ENCODE data around the gene RNF223. TPM values are rescaled to one million over a fixed set of nuclear protein-coding genes. Genes with fewer than 3 reads are reported as not detected.

The RNF223 gene
- polyA plus RNA-seq, 2 of the 4 experiments (the other 2 are of a cell fraction) = 0.08 TPM; not detected in 1

DNA sequence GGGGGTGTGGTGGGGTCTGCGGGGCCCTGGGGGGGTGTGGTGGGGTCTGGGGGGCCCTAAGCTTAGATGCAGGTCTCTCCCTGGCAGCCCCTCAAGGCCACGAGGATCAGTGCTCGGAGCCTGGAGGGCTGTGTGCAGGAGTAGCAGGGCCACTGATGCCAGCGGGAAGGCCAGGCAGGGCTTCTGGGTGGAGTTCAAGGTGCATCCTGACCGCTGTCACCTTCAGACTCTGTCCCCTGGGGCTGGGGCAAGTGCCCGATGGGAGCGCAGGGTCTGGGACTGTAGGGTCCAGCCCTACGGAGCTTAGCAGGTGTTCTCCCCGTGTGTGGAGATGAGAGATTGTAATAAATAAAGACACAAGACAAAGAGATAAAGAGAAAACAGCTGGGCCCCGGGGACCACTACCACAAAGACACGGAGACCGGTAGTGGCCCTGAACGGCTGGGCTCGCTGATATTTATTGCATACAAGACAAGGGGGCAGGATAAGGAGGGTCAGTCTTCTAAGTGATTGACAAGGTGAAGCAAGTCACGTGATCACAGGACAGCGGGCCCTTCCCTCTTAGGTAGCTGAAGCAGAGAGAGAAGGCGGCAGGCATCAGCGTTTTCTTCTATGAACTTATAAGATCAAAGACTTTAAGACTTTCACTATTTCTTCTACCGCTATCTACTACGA is 8.7 kb downstream of the RNF223 start (continued):
- TF ChIP-seq TFCP2L1 (CRISPR knock-in tag; IDR thresholded peaks at IDR 0.05) (no peak), NR3C1 (IDR thresholded peaks at IDR 0.05) (no peak), HDAC2 (IDR thresholded peaks at IDR 0.05) (no peak)

DNA sequence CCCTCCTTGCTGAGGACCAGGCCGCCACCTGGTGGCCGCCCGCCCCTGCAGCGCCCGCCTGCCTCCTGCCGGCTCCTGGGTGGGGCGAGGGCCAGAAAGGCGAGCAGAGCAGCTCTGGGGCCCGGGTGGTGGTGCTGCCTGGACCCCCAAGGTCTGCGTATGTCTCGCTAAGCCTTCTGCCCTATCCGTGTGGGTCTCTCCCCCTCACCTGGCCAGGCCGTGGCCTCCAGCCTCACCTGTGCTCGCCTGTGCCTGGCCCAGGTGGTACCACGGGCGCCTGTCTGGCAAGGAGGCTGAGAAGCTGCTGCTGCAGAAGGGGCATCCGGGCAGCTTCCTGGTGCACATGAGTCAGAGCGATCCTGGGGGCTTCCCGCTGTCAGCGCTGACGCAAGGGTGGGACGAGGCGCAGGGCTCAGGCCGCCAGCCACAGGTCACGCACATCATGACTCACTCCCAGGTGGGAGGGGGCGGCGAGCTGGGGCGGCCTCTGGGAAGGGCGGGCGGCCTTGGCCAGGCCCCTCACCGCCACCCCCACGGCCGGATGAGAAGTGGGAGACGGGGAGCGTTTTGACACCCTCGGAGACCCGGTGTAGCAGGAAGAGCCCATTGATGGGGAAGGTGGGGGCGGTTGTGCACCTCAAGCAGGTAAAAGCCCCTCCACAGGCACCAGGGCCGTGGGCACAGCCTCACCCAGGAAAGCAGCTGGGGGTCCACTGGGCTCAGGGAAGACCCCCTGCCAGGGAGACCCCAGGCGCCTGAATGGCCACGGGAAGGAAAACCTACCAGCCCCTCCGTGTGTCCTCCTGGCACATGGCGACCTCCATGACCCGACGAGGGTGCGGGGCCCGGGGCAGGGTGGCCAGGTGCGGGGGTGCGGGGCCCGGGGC is 9.9 kb downstream of the RNF223 start:
- H3K9me3 ChIP-seq = no peaks in the 10 kb centered on the region
- CTCF ChIA-PET = interaction anchor here (0.8 to 8.8 kb wide), 28 partner anchors 8 to 235 kb away, joined by 3 to 126 read pairs (median 5); partner anchors contain the start of genes AGRN, HES4, ISG15 and PERM1
- H3K27ac ChIP-seq = peak overlapping the region; percentile 76 to 88
- WGBS (ENCODE audit: missing lambda C conversion rate) = 31% methylated on average over 3 of the region's 50 CpGs
- peaks cover 36% of the 10 kb centered on the region for H3K4me1 ChIP-seq
- peak; percentile 58 to 82 for ATAC-seq
- peak; percentile 67 to 78 for DNase-seq (ENCODE audit: low read depth in 1 of 2, low spot score in 1 of 2)
- no peak for FAIRE-seq
- POLR2A ChIA-PET = interaction anchor here (0.6 to 1.0 kb wide), 4 partner anchors 15 to 160 kb away, joined by 3 to 5 read pairs (median 4); partner anchors contain the start of gene AGRN
- H3K4me3 ChIP-seq = peak overlapping the region; percentile 32; the same call in 2 of the 3 replicates
- H3K4me2 ChIP-seq = peak overlapping the region; percentile 95
- TF ChIP-seq, protein P1, sequence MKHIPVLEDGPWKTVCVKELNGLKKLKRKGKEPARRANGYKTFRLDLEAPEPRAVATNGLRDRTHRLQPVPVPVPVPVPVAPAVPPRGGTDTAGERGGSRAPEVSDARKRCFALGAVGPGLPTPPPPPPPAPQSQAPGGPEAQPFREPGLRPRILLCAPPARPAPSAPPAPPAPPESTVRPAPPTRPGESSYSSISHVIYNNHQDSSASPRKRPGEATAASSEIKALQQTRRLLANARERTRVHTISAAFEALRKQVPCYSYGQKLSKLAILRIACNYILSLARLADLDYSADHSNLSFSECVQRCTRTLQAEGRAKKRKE (CRISPR knock-in tag; IDR thresholded peaks at IDR 0.05; ENCODE audit: low read depth) = no peak
- TF ChIP-seq FOSL2 (IDR thresholded peaks at IDR 0.05) (peak; percentile 41; the same call in 1 of the 2 replicates), FOSL2 (CRISPR knock-in tag; IDR thresholded peaks at IDR 0.05) (peak; percentile 91), HDAC2 (IDR thresholded peaks at IDR 0.05) (no peak), HOXA7 (CRISPR knock-in tag; IDR thresholded peaks at IDR 0.05) (no peak), ZNF302 (CRISPR knock-in tag; IDR thresholded peaks at IDR 0.05) (no peak), RCOR1 (IDR thresholded peaks at IDR 0.05; ENCODE audit: low read depth, low read length) (no peak), JUN (IDR thresholded peaks at IDR 0.05) (peak in 1 of 2 experiments; percentile 37; a peak in 1 of 5 replicates), RAD21 (conservative IDR thresholded peaks at IDR 0.05 in 1 of 2, IDR thresholded peaks at IDR 0.05 in 1 of 2) (peak; percentile 68 to 81), CEBPB (IDR thresholded peaks at IDR 0.05) (peak in 1 of 2 experiments; percentile 17; a peak in 1 of 4 replicates), ESRRA (IDR thresholded peaks at IDR 0.05; ENCODE audit: borderline replicate concordance, low read length) (no peak), JUNB (IDR thresholded peaks at IDR 0.05) (0 out of 2 replicates have a peak, but pooled peaks have one; percentile 46), FOXS1 (CRISPR knock-in tag; IDR thresholded peaks at IDR 0.05) (no peak), HOXB5 (CRISPR knock-in tag; IDR thresholded peaks at IDR 0.05) (no peak), TP53 (CRISPR knock-in tag; IDR thresholded peaks at IDR 0.05) (no peak), CHD4 (IDR thresholded peaks at IDR 0.05; ENCODE audit: borderline replicate concordance) (no peak), EP300 (IDR thresholded peaks at IDR 0.05) (peak in 1 of 2 experiments; percentile 68; a peak in 2 of 5 replicates), CBX2 (IDR thresholded peaks at IDR 0.05; ENCODE audit: borderline replicate concordance, low read depth) (no peak), POLR2A (IDR thresholded peaks at IDR 0.05; ENCODE audit: low read length) (no peak), MYC (IDR thresholded peaks at IDR 0.05; ENCODE audit: borderline replicate concordance, low read length) (no peak), HEYL (CRISPR knock-in tag; IDR thresholded peaks at IDR 0.05) (no peak), POLR2AphosphoS2 (conservative IDR thresholded peaks at IDR 0.05; ENCODE audit: low read length) (no peak), FOSB (CRISPR knock-in tag; IDR thresholded peaks at IDR 0.05) (no peak), SMC3 (IDR thresholded peaks at IDR 0.05) (peak; percentile 86), ZC3H11A (IDR thresholded peaks at IDR 0.05) (no peak)
- TF ChIP-seq, protein P2, sequence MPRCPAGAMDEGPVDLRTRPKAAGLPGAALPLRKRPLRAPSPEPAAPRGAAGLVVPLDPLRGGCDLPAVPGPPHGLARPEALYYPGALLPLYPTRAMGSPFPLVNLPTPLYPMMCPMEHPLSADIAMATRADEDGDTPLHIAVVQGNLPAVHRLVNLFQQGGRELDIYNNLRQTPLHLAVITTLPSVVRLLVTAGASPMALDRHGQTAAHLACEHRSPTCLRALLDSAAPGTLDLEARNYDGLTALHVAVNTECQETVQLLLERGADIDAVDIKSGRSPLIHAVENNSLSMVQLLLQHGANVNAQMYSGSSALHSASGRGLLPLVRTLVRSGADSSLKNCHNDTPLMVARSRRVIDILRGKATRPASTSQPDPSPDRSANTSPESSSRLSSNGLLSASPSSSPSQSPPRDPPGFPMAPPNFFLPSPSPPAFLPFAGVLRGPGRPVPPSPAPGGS (IDR thresholded peaks at IDR 0.05) = no peak
- TF ChIP-seq, protein P3, sequence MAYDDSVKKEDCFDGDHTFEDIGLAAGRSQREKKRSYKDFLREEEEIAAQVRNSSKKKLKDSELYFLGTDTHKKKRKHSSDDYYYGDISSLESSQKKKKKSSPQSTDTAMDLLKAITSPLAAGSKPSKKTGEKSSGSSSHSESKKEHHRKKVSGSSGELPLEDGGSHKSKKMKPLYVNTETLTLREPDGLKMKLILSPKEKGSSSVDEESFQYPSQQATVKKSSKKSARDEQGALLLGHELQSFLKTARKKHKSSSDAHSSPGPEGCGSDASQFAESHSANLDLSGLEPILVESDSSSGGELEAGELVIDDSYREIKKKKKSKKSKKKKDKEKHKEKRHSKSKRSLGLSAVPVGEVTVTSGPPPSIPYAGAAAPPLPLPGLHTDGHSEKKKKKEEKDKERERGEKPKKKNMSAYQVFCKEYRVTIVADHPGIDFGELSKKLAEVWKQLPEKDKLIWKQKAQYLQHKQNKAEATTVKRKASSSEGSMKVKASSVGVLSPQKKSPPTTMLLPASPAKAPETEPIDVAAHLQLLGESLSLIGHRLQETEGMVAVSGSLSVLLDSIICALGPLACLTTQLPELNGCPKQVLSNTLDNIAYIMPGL (CRISPR knock-in tag; IDR thresholded peaks at IDR 0.05; ENCODE audit: borderline replicate concordance) = no peak
- TF ChIP-seq, protein P4, sequence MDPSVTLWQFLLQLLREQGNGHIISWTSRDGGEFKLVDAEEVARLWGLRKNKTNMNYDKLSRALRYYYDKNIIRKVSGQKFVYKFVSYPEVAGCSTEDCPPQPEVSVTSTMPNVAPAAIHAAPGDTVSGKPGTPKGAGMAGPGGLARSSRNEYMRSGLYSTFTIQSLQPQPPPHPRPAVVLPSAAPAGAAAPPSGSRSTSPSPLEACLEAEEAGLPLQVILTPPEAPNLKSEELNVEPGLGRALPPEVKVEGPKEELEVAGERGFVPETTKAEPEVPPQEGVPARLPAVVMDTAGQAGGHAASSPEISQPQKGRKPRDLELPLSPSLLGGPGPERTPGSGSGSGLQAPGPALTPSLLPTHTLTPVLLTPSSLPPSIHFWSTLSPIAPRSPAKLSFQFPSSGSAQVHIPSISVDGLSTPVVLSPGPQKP (IDR thresholded peaks at IDR 0.05; ENCODE audit: low read depth, low read length) = no peak
- TF ChIP-seq, protein P5, sequence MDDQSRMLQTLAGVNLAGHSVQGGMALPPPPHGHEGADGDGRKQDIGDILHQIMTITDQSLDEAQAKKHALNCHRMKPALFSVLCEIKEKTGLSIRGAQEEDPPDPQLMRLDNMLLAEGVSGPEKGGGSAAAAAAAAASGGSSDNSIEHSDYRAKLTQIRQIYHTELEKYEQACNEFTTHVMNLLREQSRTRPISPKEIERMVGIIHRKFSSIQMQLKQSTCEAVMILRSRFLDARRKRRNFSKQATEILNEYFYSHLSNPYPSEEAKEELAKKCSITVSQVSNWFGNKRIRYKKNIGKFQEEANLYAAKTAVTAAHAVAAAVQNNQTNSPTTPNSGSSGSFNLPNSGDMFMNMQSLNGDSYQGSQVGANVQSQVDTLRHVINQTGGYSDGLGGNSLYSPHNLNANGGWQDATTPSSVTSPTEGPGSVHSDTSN (IDR thresholded peaks at IDR 0.05) = no peak
- TF ChIP-seq, protein P6, sequence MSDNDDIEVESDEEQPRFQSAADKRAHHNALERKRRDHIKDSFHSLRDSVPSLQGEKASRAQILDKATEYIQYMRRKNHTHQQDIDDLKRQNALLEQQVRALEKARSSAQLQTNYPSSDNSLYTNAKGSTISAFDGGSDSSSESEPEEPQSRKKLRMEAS (IDR thresholded peaks at IDR 0.05) = peak; percentile 27; the same call in 1 of the 2 replicates
